ENCODE results near the gene KCNH1.

- no peak for TF ChIP-seq ESRRA (CRISPR knock-in tag; IDR thresholded peaks at IDR 0.05; ENCODE audit: borderline replicate concordance)
- TF ChIP-seq, protein P1, sequence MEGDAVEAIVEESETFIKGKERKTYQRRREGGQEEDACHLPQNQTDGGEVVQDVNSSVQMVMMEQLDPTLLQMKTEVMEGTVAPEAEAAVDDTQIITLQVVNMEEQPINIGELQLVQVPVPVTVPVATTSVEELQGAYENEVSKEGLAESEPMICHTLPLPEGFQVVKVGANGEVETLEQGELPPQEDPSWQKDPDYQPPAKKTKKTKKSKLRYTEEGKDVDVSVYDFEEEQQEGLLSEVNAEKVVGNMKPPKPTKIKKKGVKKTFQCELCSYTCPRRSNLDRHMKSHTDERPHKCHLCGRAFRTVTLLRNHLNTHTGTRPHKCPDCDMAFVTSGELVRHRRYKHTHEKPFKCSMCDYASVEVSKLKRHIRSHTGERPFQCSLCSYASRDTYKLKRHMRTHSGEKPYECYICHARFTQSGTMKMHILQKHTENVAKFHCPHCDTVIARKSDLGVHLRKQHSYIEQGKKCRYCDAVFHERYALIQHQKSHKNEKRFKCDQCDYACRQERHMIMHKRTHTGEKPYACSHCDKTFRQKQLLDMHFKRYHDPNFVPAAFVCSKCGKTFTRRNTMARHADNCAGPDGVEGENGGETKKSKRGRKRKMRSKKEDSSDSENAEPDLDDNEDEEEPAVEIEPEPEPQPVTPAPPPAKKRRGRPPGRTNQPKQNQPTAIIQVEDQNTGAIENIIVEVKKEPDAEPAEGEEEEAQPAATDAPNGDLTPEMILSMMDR (IDR thresholded peaks at IDR 0.05) = no peak
- no peak for TF ChIP-seq CREB1 (CRISPR knock-in tag; IDR thresholded peaks at IDR 0.05)
- no peak for TF ChIP-seq ATF6 (CRISPR knock-in tag; IDR thresholded peaks at IDR 0.05)
- no peak for TF ChIP-seq RELA (CRISPR knock-in tag; IDR thresholded peaks at IDR 0.05; ENCODE audit: borderline replicate concordance)
- TF ChIP-seq FOXJ3 (CRISPR knock-in tag; IDR thresholded peaks at IDR 0.05; ENCODE audit: borderline replicate concordance) = no peak
- no peak for TF ChIP-seq NR1H2 (CRISPR knock-in tag; IDR thresholded peaks at IDR 0.05)
- no peak for TF ChIP-seq GABPB1 (CRISPR knock-in tag; IDR thresholded peaks at IDR 0.05)
- no peak for TF ChIP-seq MAX (CRISPR knock-in tag; IDR thresholded peaks at IDR 0.05)
- no peak for TF ChIP-seq NFYB (CRISPR knock-in tag; conservative IDR thresholded peaks at IDR 0.05; ENCODE audit: low read depth)
- no peak for TF ChIP-seq TCF7 (CRISPR knock-in tag; IDR thresholded peaks at IDR 0.05; ENCODE audit: low read depth)
- TF ChIP-seq, protein P2, sequence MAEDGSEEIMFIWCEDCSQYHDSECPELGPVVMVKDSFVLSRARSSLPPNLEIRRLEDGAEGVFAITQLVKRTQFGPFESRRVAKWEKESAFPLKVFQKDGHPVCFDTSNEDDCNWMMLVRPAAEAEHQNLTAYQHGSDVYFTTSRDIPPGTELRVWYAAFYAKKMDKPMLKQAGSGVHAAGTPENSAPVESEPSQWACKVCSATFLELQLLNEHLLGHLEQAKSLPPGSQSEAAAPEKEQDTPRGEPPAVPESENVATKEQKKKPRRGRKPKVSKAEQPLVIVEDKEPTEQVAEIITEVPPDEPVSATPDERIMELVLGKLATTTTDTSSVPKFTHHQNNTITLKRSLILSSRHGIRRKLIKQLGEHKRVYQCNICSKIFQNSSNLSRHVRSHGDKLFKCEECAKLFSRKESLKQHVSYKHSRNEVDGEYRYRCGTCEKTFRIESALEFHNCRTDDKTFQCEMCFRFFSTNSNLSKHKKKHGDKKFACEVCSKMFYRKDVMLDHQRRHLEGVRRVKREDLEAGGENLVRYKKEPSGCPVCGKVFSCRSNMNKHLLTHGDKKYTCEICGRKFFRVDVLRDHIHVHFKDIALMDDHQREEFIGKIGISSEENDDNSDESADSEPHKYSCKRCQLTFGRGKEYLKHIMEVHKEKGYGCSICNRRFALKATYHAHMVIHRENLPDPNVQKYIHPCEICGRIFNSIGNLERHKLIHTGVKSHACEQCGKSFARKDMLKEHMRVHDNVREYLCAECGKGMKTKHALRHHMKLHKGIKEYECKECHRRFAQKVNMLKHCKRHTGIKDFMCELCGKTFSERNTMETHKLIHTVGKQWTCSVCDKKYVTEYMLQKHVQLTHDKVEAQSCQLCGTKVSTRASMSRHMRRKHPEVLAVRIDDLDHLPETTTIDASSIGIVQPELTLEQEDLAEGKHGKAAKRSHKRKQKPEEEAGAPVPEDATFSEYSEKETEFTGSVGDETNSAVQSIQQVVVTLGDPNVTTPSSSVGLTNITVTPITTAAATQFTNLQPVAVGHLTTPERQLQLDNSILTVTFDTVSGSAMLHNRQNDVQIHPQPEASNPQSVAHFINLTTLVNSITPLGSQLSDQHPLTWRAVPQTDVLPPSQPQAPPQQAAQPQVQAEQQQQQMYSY (CRISPR knock-in tag; IDR thresholded peaks at IDR 0.05) = no peak
- TF ChIP-seq, protein P3, sequence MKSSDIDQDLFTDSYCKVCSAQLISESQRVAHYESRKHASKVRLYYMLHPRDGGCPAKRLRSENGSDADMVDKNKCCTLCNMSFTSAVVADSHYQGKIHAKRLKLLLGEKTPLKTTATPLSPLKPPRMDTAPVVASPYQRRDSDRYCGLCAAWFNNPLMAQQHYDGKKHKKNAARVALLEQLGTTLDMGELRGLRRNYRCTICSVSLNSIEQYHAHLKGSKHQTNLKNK (CRISPR knock-in tag; IDR thresholded peaks at IDR 0.05) = no peak
Measured at GRCh38 chr1:210786546-210786945, 347.4 kb downstream of the KCNH1 start.
